Measurements from ENCODE around the gene GAA. TPM values are rescaled to one million over a fixed set of nuclear protein-coding genes. Genes with fewer than 3 reads are reported as not detected.
A peak's percentile ranks its signal among the peaks of the same experiment; 100 is the strongest.

GAA gene
- total RNA-seq, 1 donor from 2014 or later = 15.2 TPM

- Mint-ChIP-seq H3K36me3 (peaks cover 20% of the 10 kb centered on the region), H3K4me3 (no peak overlapping the region), H3K27ac (no peak overlapping the region), H3K9me3 (peaks cover 11% of the 10 kb centered on the region), H3K27me3 (ENCODE audit: insufficient read depth, low read depth) (no peaks in the 10 kb centered on the region), H3K4me1 (peaks cover 14% of the 10 kb centered on the region)
- no peaks in the 10 kb centered on the region for H3K27me3 ChIP-seq
- TF ChIP-seq CTCF (IDR thresholded peaks at IDR 0.05) (no peak), EZH2phosphoT487 (IDR thresholded peaks at IDR 0.05) (no peak), EZH2 (IDR thresholded peaks at IDR 0.05) (no peak)
- H3K79me2 ChIP-seq (ENCODE audit: low read depth) = no peaks in the 10 kb centered on the region
- peaks cover 10% of the 10 kb centered on the region for H3K4me1 ChIP-seq
- H3K27ac ChIP-seq = no peak overlapping the region
- no peaks in the 10 kb centered on the region for H3K9me3 ChIP-seq (ENCODE audit: low read depth)
- H3K4me3 ChIP-seq = no peak overlapping the region
- DNase-seq (ENCODE audit: low spot score) = no peak
- H3K9ac ChIP-seq = no peak overlapping the region
- H2AFZ ChIP-seq (replicated peaks) = no peak overlapping the region
- no peaks in the 10 kb centered on the region for H3K36me3 ChIP-seq
- H3F3A ChIP-seq (ENCODE audit: low read depth) = no peaks in the 10 kb centered on the region
- no peak overlapping the region for H3K4me2 ChIP-seq
- no peaks in the 10 kb centered on the region for H4K20me1 ChIP-seq (ENCODE audit: low read depth)
Measured at GRCh38 chr17:80115159-80115558, 13.8 kb downstream of the GAA start.

GRCh38 chr17:80116276-80116920, 15.0 kb downstream of the GAA start:
- no peak overlapping the region for H3K4me3 Mint-ChIP-seq
- H3F3A ChIP-seq (ENCODE audit: low read depth) = no peaks in the 10 kb centered on the region
- peaks cover 20% of the 10 kb centered on the region for H3K36me3 Mint-ChIP-seq
- H3K4me2 ChIP-seq = no peak overlapping the region
- no peak for DNase-seq (ENCODE audit: low spot score)
- peaks cover 14% of the 10 kb centered on the region for H3K4me1 Mint-ChIP-seq
- no peaks in the 10 kb centered on the region for H3K9me3 ChIP-seq (ENCODE audit: low read depth)
- H2AFZ ChIP-seq (replicated peaks) = no peak overlapping the region
- H3K4me1 ChIP-seq = peaks cover 10% of the 10 kb centered on the region
- peak overlapping the region; percentile 33 for H3K27ac Mint-ChIP-seq
- H3K27me3 ChIP-seq = no peaks in the 10 kb centered on the region
- no peaks in the 10 kb centered on the region for H3K36me3 ChIP-seq
- H3K27me3 Mint-ChIP-seq (ENCODE audit: insufficient read depth, low read depth) = no peaks in the 10 kb centered on the region
- H3K79me2 ChIP-seq (ENCODE audit: low read depth) = no peaks in the 10 kb centered on the region
- H3K9ac ChIP-seq = no peak overlapping the region
- H3K4me3 ChIP-seq = no peak overlapping the region
- no peak for TF ChIP-seq EZH2 (IDR thresholded peaks at IDR 0.05)
- no peak for TF ChIP-seq CTCF (IDR thresholded peaks at IDR 0.05)
- TF ChIP-seq EZH2phosphoT487 (IDR thresholded peaks at IDR 0.05) = no peak
- H4K20me1 ChIP-seq (ENCODE audit: low read depth) = no peaks in the 10 kb centered on the region
- H3K27ac ChIP-seq = no peak overlapping the region
- peaks cover 11% of the 10 kb centered on the region for H3K9me3 Mint-ChIP-seq

GRCh38 chr17:80116921-80117380, 15.6 kb downstream of the GAA start:
- Histone ChIP-seq H3K4me3 (no peak overlapping the region), H3K36me3 (no peaks in the 10 kb centered on the region), H3K4me1 (peaks cover 10% of the 10 kb centered on the region), H3F3A (ENCODE audit: low read depth) (no peaks in the 10 kb centered on the region), H2AFZ (replicated peaks) (no peak overlapping the region), H3K27ac (no peak overlapping the region), H3K79me2 (ENCODE audit: low read depth) (no peaks in the 10 kb centered on the region), H3K4me2 (no peak overlapping the region), H3K9ac (no peak overlapping the region), H4K20me1 (ENCODE audit: low read depth) (no peaks in the 10 kb centered on the region), H3K9me3 (ENCODE audit: low read depth) (no peaks in the 10 kb centered on the region), H3K27me3 (no peaks in the 10 kb centered on the region)
- peaks cover 20% of the 10 kb centered on the region for H3K36me3 Mint-ChIP-seq
- no peak for TF ChIP-seq EZH2phosphoT487 (IDR thresholded peaks at IDR 0.05)
- TF ChIP-seq CTCF (IDR thresholded peaks at IDR 0.05) = no peak
- no peak for TF ChIP-seq EZH2 (IDR thresholded peaks at IDR 0.05)
- no peaks in the 10 kb centered on the region for H3K27me3 Mint-ChIP-seq (ENCODE audit: insufficient read depth, low read depth)
- H3K4me1 Mint-ChIP-seq = peaks cover 14% of the 10 kb centered on the region
- no peak overlapping the region for H3K27ac Mint-ChIP-seq
- H3K9me3 Mint-ChIP-seq = peaks cover 11% of the 10 kb centered on the region
- DNase-seq (ENCODE audit: low spot score) = no peak
- H3K4me3 Mint-ChIP-seq = no peak overlapping the region
